IMR-90 (cell line): ENCODE results near the gene UQCC5. TPM values are rescaled to one million over a fixed set of nuclear protein-coding genes. Genes with fewer than 3 reads are reported as not detected.
A peak's percentile ranks its signal among the peaks of the same experiment; 100 is the strongest.

Experiments
- ATAC-seq: fragments of 200-7000 bp; cut with Tn5 transposase; 2 replicates; pipeline ENCODE4 v1.9.1; 2020; ENCODE audit warnings: low read depth, mild to moderate bottlenecking, moderate library complexity
- Bru-seq: library from RNA; stranded (reverse); fragments of 400-500 nt; gene quantifications from one replicate; lab custom pipeline; 2021; lab: Mats Ljungman, UMichigan
- BruChase-seq, 2 experiments: library from RNA; stranded (reverse); fragments of 400-500 nt; gene quantifications; one replicate each; lab custom pipeline; 2021; lab: Mats Ljungman, UMichigan
- BruUV-seq: library from RNA; stranded (reverse); fragments of 400-500 nt; replicated peaks from 2 replicates; lab custom pipeline; 2021; lab: Mats Ljungman, UMichigan
- CTCF ChIA-PET: fragments of 300-600 bp; formaldehyde crosslinking; extraction: SDS; loops from one replicate; lab custom pipeline; 2021; ENCODE audit warnings: antibody characterized with exemption; lab: Yijun Ruan, JAX
- POLR2A ChIA-PET: fragments of 300-600 bp; sonication (Branson Sonifier 250); formaldehyde crosslinking; loops from one replicate; lab custom pipeline; 2022; ENCODE audit warnings: antibody characterized with exemption; ENCODE audit not compliant: unreplicated experiment; lab: Charles Lee
- DNase-seq: peaks from one replicate; pipeline ENCODE4 v3.0.0; 2013
- H2AFZ ChIP-seq: replicated peaks from 2 replicates; pipeline ENCODE3; 2013; ENCODE audit warnings: low read length, mild to moderate bottlenecking; ENCODE audit not compliant: poor library complexity
- H2AK5ac ChIP-seq: 2 replicates; pipeline ENCODE4 v1.6.1; 2013; ENCODE audit warnings: low read depth, low read length, inconsistent platforms
- H2AK9ac ChIP-seq: replicated peaks from 2 replicates; pipeline ENCODE3; 2013; ENCODE audit warnings: mild to moderate bottlenecking, low read depth, low read length, moderate library complexity; ENCODE audit not compliant: poor library complexity
- H2BK120ac ChIP-seq: 2 replicates; pipeline ENCODE4 v1.6.1; 2013; ENCODE audit warnings: low read depth, low read length, inconsistent platforms
- H2BK15ac ChIP-seq: 3 replicates; pipeline ENCODE4 v1.6.1; 2013; ENCODE audit warnings: low read depth, low read length, inconsistent platforms
- H2BK20ac ChIP-seq: 2 replicates; pipeline ENCODE4 v1.6.1; 2013; ENCODE audit warnings: low read depth, mild to moderate bottlenecking, inconsistent platforms, low read length, moderate library complexity
- H2BK5ac ChIP-seq: 2 replicates; pipeline ENCODE4 v1.6.1; 2013; ENCODE audit warnings: mild to moderate bottlenecking, low read depth, low read length, inconsistent platforms; ENCODE audit not compliant: poor library complexity, severe bottlenecking
- H3K14ac ChIP-seq: replicated peaks from 2 replicates; pipeline ENCODE4 v1.6.1; 2013; ENCODE audit warnings: low read depth, low read length, inconsistent platforms
- H3K18ac ChIP-seq: 2 replicates; pipeline ENCODE4 v1.6.1; 2013; ENCODE audit warnings: low read depth, low read length, control low read depth
- H3K23ac ChIP-seq: 2 replicates; pipeline ENCODE4 v1.6.1; 2013; ENCODE audit warnings: low read depth, low read length, inconsistent platforms
- H3K27ac ChIP-seq: 2 replicates; pipeline ENCODE4 v1.5.1; 2013; ENCODE audit warnings: mild to moderate bottlenecking, control low read depth, low read length; ENCODE audit not compliant: insufficient read depth
- H3K27me3 ChIP-seq: 2 replicates; pipeline ENCODE4 v1.6.1; 2013; ENCODE audit warnings: low read length; ENCODE audit not compliant: control insufficient read depth, insufficient read depth
- H3K36me3 ChIP-seq: 2 replicates; pipeline ENCODE4 v1.6.1; 2013; ENCODE audit warnings: low read length, mixed read lengths; ENCODE audit not compliant: control insufficient read depth, insufficient read depth
- H3K4ac ChIP-seq: 2 replicates; pipeline ENCODE4 v1.6.1; 2013; ENCODE audit warnings: low read depth, low read length, inconsistent platforms
- H3K4me1 ChIP-seq: 2 replicates; pipeline ENCODE4 v1.6.1; 2013; ENCODE audit warnings: low read length, mixed read lengths; ENCODE audit not compliant: control insufficient read depth, insufficient read depth
- H3K4me2 ChIP-seq: 2 replicates; pipeline ENCODE4 v1.6.1; 2013; ENCODE audit warnings: low read depth, mild to moderate bottlenecking, control low read depth, low read length, moderate library complexity
- H3K4me3 ChIP-seq: 2 replicates; pipeline ENCODE4 v1.5.1; 2013; ENCODE audit warnings: low read depth, mild to moderate bottlenecking, control low read depth, low read length, moderate library complexity; ENCODE audit not compliant: insufficient read depth
- H3K56ac ChIP-seq: 2 replicates; pipeline ENCODE4 v1.6.1; 2013; ENCODE audit warnings: low read length, inconsistent platforms; ENCODE audit not compliant: insufficient read depth; ENCODE audit errors: extremely low read depth
- H3K79me1 ChIP-seq, 2 experiments: 2 replicates each; pipeline ENCODE4 v1.6.1; 2013; ENCODE audit warnings: low read length in 2 of 2, inconsistent platforms in 1 of 2, low read depth in 1 of 2
- H3K9ac ChIP-seq: 2 replicates; pipeline ENCODE4 v1.6.1; 2013; ENCODE audit warnings: low read depth, low read length, control low read depth
- H3K9me1 ChIP-seq: 2 replicates; pipeline ENCODE4 v1.6.1; 2013; ENCODE audit warnings: low read length, inconsistent platforms; ENCODE audit not compliant: insufficient read depth
- H3K9me3 ChIP-seq: 2 replicates; pipeline ENCODE4 v1.6.1; 2013; ENCODE audit warnings: low read length; ENCODE audit not compliant: control insufficient read depth, insufficient read depth
- H4K20me1 ChIP-seq: 2 replicates; pipeline ENCODE4 v1.6.1; 2013; ENCODE audit warnings: low read length, inconsistent platforms; ENCODE audit not compliant: insufficient read depth
- H4K5ac ChIP-seq: 2 replicates; pipeline ENCODE4 v1.6.1; 2013; ENCODE audit warnings: mild to moderate bottlenecking, low read depth, low read length, control low read depth
- H4K8ac ChIP-seq, 2 experiments: 2 replicates each; pipeline ENCODE4 v1.6.1; 2013; ENCODE audit warnings: low read depth in 2 of 2, low read length in 2 of 2, control low read depth in 1 of 2, inconsistent platforms in 1 of 2
- H4K91ac ChIP-seq: 2 replicates; pipeline ENCODE4 v1.6.1; 2013; ENCODE audit warnings: low read depth, low read length, inconsistent platforms; ENCODE audit not compliant: insufficient read depth
- BHLHE40 ChIP-seq: fragments of 150-350 bp; IDR thresholded peaks from 2 replicates; pipeline ENCODE4 v1.6.1; 2016; ENCODE audit warnings: mild to moderate bottlenecking, low read depth, low read length
- CHD1 ChIP-seq: IDR thresholded peaks from 2 replicates; pipeline ENCODE4 v1.6.1; 2012; ENCODE audit warnings: low read depth, low read length, improper control_type of control experiment
- FOS ChIP-seq: fragments of 150-350 bp; IDR thresholded peaks from 2 replicates; pipeline ENCODE4 v1.6.1; 2016; ENCODE audit warnings: low read depth, low read length
- MAZ ChIP-seq: IDR thresholded peaks from 2 replicates; pipeline ENCODE4 v1.6.1; 2012; ENCODE audit warnings: low read depth, mild to moderate bottlenecking, low read length, improper control_type of control experiment, moderate library complexity, borderline replicate concordance
- MXI1 ChIP-seq: IDR thresholded peaks from 2 replicates; pipeline ENCODE4 v1.6.1; 2012; ENCODE audit warnings: low read depth, mild to moderate bottlenecking, low read length, moderate library complexity, borderline replicate concordance
- POLR2A ChIP-seq: IDR thresholded peaks from 2 replicates; pipeline ENCODE4 v1.6.1; 2012; ENCODE audit warnings: mild to moderate bottlenecking, low read depth, low read length
- RFX5 ChIP-seq: IDR thresholded peaks from 2 replicates; pipeline ENCODE4 v1.8.0; 2012; ENCODE audit warnings: low read depth, mild to moderate bottlenecking, low read length, moderate library complexity
- SMC3 ChIP-seq: fragments of 150-350 bp; IDR thresholded peaks from 2 replicates; pipeline ENCODE4 v1.6.1; 2016; ENCODE audit warnings: low read depth, mild to moderate bottlenecking, antibody characterized with exemption, low read length, moderate library complexity
- WGBS, 2 experiments: methylation state at CpG; one replicate each; pipeline versions ENCODE4 v1.1.5 to v1.1.7; 2013; ENCODE audit warnings: missing lambda C conversion rate in 2 of 2; ENCODE audit not compliant: insufficient read length in 1 of 2; ENCODE audit errors: extremely low coverage in 2 of 2; 5-methylcytosine and 5-hydroxymethylcytosine counted together
- dilution Hi-C: fragments of 300-500 bp; cut with HindIII; formaldehyde crosslinking; loops from one replicate; pipeline ENCODE4 v1.14.3; 2018; ENCODE audit warnings: low sequenced_read_pairs; ENCODE audit not compliant: unreplicated experiment
- in situ Hi-C: fragments of 300-500 bp; cut with MboI; formaldehyde crosslinking; loops from 3 replicates; pipeline ENCODE4 v1.14.3; 2019; ENCODE audit warnings: low sequenced_read_pairs, inconsistent platforms, mixed read lengths
- intact Hi-C: fragments of 100-400 bp; cut with micrococcal nuclease; formaldehyde crosslinking; loops from 2 replicates; pipeline ENCODE4 v1.10.0; 2022
- long read RNA-seq: library from polyadenylated mRNA; unstranded; transcript quantifications from one replicate; pipeline ENCODE4 v2.0.0, GENCODE V29; 2021; ENCODE audit not compliant: unreplicated experiment
- polyA plus RNA-seq, 3 experiments: library from polyadenylated mRNA; depleted of rRNA; stranded (reverse); fragments of >200 nt; gene quantifications; 2 replicates each; pipeline ENCODE4 v1.2.3, GENCODE V29; 2012; ENCODE audit warnings: low replicate concordance in 1 of 3
- total RNA-seq: library from RNA; depleted of rRNA; stranded (reverse); fragments of >200 nt; gene quantifications from 2 replicates; pipeline ENCODE4 v1.2.3, GENCODE V29; 2012; rRNA removed
- TF ChIP-seq, protein P1 (sequence below): fragments of 150-350 bp; IDR thresholded peaks from 2 replicates; pipeline ENCODE4 v1.6.1; 2017; ENCODE audit warnings: mild to moderate bottlenecking, antibody characterized with exemption, low read length, low read depth

The UQCC5 gene, protein sequence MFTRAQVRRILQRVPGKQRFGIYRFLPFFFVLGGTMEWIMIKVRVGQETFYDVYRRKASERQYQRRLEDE
- total RNA-seq = 1.1 and 1.4 TPM in 2 replicates
- 14.4 and 16.9 TPM in 2 replicates for polyA plus RNA-seq (2012; rRNA removed)
- polyA plus RNA-seq (2012; cell fraction: cytosol; rRNA removed) = 1.5 and 2.6 TPM in 2 replicates
- 0.62 and 26.4 TPM in 2 replicates for polyA plus RNA-seq (2012; cell fraction: nucleus; rRNA removed; ENCODE audit: low replicate concordance)
- percentile 49 among the genes with signal in this experiment for Bru-seq, nascent RNA
- BruChase-seq, experiment 1, labeled RNA remaining after a 6-hour chase = percentile 64 among the genes with signal in this experiment
- percentile 64 among the genes with signal in this experiment for BruChase-seq, experiment 2, labeled RNA remaining after a 2-hour chase
- long read RNA-seq, transcript SMIM4-203 (2 exons, 1,770 nt) = minor isoform, 8 of 40 reads
- long read RNA-seq, transcript SMIM4-201 (2 exons, 274 nt) = major isoform, 25 of 40 reads
- long read RNA-seq, partial matches to known transcripts = 0 of 40 reads
- long read RNA-seq, other reads (novel, unspliced or antisense) = 5 of 40 reads

DNA sequence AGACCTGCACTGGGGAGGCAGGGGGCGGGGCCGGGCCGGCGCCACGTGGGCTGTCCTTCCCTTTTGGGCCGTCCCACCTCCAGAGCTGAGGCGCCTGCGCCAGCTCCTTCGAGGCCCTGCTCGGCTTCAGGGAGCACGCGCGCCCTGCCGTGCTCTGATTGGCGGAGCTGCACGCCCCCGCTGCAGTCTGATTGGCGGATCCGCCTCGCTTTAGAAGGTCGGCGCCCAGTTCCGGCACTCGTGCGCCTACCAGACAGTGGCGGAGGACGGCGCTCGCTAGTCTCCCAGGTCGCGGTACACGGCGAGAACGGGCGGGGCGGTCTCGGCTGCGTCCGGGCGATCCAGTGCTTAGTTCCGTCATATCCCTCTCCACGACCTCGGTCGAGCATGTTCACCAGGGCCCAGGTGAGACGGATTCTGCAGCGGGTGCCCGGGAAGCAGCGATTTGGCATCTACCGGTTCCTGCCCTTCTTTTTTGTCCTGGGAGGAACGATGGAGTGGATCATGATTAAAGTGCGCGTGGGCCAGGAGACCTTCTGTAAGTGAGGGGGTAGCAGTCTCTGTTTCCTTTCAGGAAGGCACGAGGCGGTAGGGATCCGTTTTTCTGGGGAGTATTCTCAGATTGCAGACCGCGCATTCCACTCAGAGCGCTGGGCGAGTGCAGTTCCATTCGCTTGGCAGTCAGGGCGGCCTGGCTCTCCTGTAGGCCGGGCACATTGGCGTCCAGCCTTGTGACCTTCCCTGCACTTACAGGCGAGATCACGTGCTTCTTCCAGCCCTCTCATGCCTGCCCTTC, at the start of gene UQCC5:
TSS of gene UQCC5 (plus strand) at position 237 of the 796 bp plus-strand sequence. CDS start at position 388, 151 bp downstream.
- Histone ChIP-seq H4K20me1 (peaks cover 36% of the 10 kb centered on the region), H2BK120ac (peak within 1 kb of the TSS; percentile 38), H2AK9ac (peak within 1 kb of the TSS; percentile 94), H4K8ac (peak within 1 kb of the TSS; percentile 89 to 96), H3K4me3 (peak within 1 kb of the TSS; percentile 81), H3K56ac (peak within 1 kb of the TSS; percentile 78), H3K36me3 (peaks cover 7% of the 10 kb centered on the region), H4K91ac (peak within 1 kb of the TSS; percentile 64), H3K9ac (peak within 1 kb of the TSS; percentile 89), H3K9me3 (no peaks in the 10 kb centered on the region), H3K79me1 (peaks cover 33 to 79% of the 10 kb centered on the region in 2 experiments), H3K4me2 (peak within 1 kb of the TSS; percentile 98), H3K4ac (peak within 1 kb of the TSS; percentile 89), H3K27ac (peak within 1 kb of the TSS; percentile 83), H3K27me3 (no peaks in the 10 kb centered on the region), H2AK5ac (peak within 1 kb of the TSS; percentile 91), H3K23ac (peak within 1 kb of the TSS; percentile 91), H3K14ac (peak within 1 kb of the TSS; percentile 90), H3K9me1 (peaks cover 27% of the 10 kb centered on the region), H2AFZ (peak within 1 kb of the TSS; percentile 95), H3K18ac (peak within 1 kb of the TSS; percentile 23), H2BK20ac (peak within 1 kb of the TSS; percentile 15; the same call in 1 of the 2 replicates), H3K4me1 (peaks cover 23% of the 10 kb centered on the region), H2BK15ac (no peak within 1 kb of the TSS; the same call in 2 of the 3 replicates), H2BK5ac (peak within 1 kb of the TSS; percentile 70), H4K5ac (peak within 1 kb of the TSS; percentile 73)
- WGBS, 2 experiments = 0% methylated on average over 39 of the region's 65 CpGs; no CpG with 5 or more reads in 1 of the 2 experiments
- dilution Hi-C loops (no loop called here), in situ Hi-C loops (no loop called here), intact Hi-C loops (loop anchor here (2.0 kb wide), 1 partner anchor 64 kb away; no protein-coding TSS in a partner anchor)
- TF ChIP-seq, protein P1, sequence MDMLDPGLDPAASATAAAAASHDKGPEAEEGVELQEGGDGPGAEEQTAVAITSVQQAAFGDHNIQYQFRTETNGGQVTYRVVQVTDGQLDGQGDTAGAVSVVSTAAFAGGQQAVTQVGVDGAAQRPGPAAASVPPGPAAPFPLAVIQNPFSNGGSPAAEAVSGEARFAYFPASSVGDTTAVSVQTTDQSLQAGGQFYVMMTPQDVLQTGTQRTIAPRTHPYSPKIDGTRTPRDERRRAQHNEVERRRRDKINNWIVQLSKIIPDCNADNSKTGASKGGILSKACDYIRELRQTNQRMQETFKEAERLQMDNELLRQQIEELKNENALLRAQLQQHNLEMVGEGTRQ = peak; percentile 95
- no peak for TF ChIP-seq SMC3
- TF ChIP-seq CHD1 = peak; percentile 81; the same call in 1 of the 2 replicates
- peak; percentile 23; the same call in 1 of the 2 replicates for TF ChIP-seq FOS
- TF ChIP-seq RFX5 = no peak
- TF ChIP-seq BHLHE40 = peak; percentile 71
- TF ChIP-seq MXI1 = peak; percentile 90; the same call in 1 of the 2 replicates
- peak; percentile 46; the same call in 1 of the 2 replicates for TF ChIP-seq MAZ
- peak; percentile 98 for TF ChIP-seq POLR2A
- DNase-seq (peak; percentile 98), ATAC-seq (peak; percentile 79)
- ChIA-PET CTCF (no interaction called here), POLR2A (interaction anchor here (0.8 kb wide), 1 partner anchor 15 kb away, joined by 3 read pairs; no protein-coding TSS in a partner anchor)
- BruUV-seq = no TSS peak
